ENCODE data around the gene SHISAL2A.

DNA sequence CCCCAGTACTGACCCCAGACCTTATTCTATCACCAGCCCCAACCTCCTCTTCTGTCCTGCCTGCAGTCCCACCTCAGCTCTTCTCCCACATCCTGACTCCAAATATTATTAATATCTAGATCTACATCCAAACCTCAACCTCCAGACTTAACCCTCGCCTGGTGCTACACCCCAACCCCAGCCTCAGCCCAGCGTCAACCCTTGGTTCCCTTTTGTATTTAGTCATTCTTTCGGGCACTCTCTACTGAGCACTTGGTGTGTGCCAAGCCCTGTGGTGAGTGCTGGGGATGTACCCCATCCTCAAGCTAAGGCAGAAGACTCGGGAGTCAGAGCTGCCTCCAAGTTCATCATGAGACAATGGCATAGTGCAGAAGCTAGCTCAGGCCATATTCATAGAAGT, 1.1 kb downstream of the SHISAL2A start:
- no peak for TF ChIP-seq POLR2A (IDR thresholded peaks at IDR 0.05; ENCODE audit: low read depth, low read length)
- TF ChIP-seq TAF1 (IDR thresholded peaks at IDR 0.05; ENCODE audit: low read depth, low read length), result no peak
- TF ChIP-seq PAX5 (IDR thresholded peaks at IDR 0.05; ENCODE audit: insufficient read depth, low read length, severe bottlenecking), result no peak
- TF ChIP-seq POLR2AphosphoS5 (IDR thresholded peaks at IDR 0.05; ENCODE audit: low read depth, low read length), result no peak

All from GM12891 (cell line).